Endometrial microvascular endothelial cells (primary cell): ENCODE measurements around the gene ZFP92. TPM values are rescaled to one million over a fixed set of nuclear protein-coding genes. Genes with fewer than 3 reads are reported as not detected.

Experiments
- in situ Hi-C: cut with HindIII; loops from 2 replicates; pipeline ENCODE4 v1.10.0; 2017; ENCODE audit warnings: low sequenced_read_pairs, low pct_unique_long_range_greater_than_20kb; ENCODE audit errors: inconsistent ontology term
- total RNA-seq: library from RNA; depleted of rRNA; stranded (reverse); fragments of >200 nt; gene quantifications from one replicate; pipeline ENCODE4 v1.2.3, GENCODE V29; 2015; ENCODE audit errors: inconsistent ontology term

The ZFP92 gene
- total RNA-seq, 1 donor from 2014 or later, result 1.3 TPM

GRCh38 chrX:153405426-153405825 lies 5.8 kb upstream of the ZFP92 start:
- in situ Hi-C loops, result no loop called here

DNA sequence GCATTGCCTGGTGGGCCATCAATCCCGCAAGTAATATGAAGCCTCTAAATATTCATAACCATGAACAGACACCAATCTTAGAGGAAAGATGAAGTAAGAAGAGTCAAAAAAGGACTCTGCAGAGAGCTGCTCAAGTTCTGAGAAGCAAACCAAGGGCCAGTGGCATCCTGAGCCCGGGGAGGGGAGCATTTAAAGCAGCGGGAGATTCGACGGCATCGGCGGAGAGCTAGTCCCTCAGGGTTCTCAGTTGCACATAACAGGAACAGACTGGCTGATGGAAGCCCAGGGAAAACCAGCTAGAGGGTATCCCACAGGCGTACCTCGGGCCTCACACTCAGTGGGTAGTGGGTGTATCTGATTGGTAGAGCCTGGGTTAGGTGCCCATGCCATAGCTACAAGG lies 5.3 kb upstream of the ZFP92 start:
- in situ Hi-C loops, result no loop called here

DNA sequence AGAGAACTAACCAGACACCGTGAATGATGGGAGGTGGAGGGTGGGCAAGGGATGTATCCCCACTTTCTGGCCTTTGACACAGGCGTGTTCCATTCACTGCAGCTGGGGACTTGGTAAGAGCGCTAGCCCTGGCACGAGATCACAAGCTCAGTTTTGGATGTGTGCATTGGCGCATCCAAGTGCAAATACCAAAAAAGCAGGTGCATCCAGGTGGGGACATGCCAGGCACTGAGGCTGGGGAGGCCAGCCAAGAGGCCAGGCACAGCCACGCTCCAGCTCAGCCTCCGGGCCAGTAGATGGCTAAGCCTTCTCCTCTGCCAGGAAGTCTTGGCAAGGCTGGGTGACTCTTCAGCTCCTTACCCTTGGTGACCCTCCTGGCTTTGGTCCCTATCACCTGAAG lies 4.4 kb upstream of the ZFP92 start:
- in situ Hi-C loops, result no loop called here

GRCh38 chrX:153407736-153408135 lies 3.5 kb upstream of the ZFP92 start:
- in situ Hi-C loops, result no loop called here

DNA sequence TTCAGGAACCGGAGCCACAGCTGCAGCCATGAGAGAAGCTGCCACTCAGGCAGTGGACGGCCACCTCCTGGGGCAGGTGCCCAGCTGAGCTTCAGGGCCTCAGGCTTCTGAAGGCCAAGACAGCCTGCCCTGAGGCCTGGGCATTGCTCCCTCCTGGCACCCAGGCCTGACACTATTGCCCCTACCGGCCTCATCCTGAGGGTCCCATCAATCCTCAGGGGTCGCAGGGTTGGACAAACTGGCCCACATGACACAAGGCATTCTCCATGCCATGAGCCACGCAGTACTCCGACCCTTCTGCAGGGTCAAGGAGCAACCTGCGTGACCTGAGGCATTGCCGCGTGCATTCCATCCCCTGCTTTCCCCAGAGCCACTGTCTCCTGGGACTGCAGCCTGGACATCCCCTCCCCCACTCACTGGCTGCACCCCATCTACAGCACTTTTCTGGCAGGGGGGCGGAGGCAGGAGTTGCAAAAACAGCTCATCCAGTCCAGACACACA lies 3.0 kb upstream of the ZFP92 start:
- in situ Hi-C loops, result no loop called here

- in situ Hi-C loops, result no loop called here
Observed at GRCh38 chrX:153408871-153409351, 2.4 kb upstream of the ZFP92 start.

DNA sequence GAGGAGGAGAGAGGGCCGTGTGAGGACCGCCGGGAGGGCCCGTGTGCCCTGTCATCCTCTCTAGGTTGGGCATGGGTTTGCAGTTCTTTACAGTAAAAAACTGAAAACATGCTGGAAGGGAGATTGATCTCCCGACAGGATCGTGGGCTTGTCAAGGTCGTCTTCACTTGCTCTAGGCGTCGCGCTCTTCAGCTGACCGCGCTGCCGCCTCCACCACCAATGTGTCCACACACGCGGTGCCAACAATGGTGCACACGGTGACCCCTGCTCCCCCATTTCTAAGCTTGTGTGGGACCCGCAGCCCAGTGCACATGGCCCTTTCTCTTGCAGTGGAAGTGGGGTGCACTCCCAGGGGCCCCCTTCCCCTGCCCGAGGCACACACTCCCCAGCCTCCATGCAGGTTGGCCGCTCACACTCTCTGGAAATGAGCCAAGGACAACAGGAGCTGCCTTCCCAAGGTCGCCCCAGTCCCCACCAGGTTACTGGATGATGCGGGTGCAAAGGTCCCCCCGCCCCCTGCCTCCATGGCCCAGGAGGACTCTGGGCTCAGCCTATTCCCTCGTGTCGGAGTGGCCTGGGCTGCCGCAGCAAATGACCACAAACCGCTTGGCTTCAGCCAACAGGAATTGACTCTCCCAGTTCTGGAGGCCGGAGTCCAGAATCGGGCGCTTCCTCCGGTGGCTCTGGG lies 1.7 kb upstream of the ZFP92 start:
- in situ Hi-C loops, result no loop called here

- in situ Hi-C loops, result no loop called here
Observed at GRCh38 chrX:153410373-153410772, 899 bp upstream of the ZFP92 start.

GRCh38 chrX:153410888-153411254 lies 401 bp upstream of the ZFP92 start:
- in situ Hi-C loops, result no loop called here

GRCh38 chrX:153411988-153412574 lies 809 bp downstream of the ZFP92 start:
- in situ Hi-C loops, result no loop called here

- in situ Hi-C loops, result no loop called here
Observed at GRCh38 chrX:153412746-153413720, 1.8 kb downstream of the ZFP92 start.

DNA sequence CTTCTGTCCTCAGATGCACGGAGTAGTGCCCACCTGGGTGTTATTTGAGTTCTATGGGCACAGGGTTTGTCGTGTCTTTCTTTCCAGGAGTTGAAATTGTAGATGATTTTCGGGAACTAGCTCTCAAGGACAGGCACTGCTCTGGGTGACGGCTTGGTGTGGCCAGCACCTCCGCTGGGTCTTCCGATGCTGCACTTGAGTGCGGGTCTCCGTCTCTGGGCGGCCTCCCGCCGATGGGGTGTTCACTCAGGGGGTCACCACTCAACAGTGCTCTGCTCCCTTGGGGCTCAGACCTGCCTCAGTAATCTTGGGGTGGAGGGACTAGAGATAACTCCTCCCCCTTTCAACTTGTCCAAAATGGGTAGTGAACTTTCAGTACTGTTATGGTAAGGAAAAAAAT lies 2.5 kb downstream of the ZFP92 start:
- in situ Hi-C loops, result no loop called here

DNA sequence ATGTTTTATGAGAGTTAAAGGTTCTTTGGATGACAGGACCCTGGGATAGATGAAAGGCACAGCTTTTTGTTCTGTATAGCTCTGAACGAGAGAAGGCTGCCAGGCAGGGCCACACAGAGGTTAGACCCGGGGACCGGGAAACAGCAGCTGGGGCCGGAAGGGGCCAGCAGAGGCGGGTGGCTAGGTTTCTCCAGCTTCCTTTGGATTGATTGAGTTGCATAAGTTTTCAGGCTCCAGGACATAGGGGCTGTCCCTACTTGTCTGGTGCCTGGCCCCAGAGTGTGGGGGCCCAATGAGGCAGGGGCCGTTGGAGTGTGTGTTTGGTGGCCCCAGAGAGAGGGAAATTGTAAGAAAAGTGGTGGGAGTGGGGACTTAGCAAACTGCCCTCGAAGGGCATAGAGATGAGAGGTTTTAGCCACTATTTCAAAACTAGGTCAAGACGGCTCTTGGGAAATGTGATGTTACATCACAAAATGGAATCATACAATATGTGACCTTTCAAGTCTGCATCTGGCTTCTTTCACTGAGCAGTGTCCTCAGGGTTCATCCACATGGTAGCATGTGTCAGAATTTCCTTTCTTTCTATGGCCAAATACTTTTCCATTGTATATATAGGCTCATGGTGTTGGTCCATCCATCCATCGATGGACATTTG lies 3.7 kb downstream of the ZFP92 start:
- in situ Hi-C loops, result no loop called here

DNA sequence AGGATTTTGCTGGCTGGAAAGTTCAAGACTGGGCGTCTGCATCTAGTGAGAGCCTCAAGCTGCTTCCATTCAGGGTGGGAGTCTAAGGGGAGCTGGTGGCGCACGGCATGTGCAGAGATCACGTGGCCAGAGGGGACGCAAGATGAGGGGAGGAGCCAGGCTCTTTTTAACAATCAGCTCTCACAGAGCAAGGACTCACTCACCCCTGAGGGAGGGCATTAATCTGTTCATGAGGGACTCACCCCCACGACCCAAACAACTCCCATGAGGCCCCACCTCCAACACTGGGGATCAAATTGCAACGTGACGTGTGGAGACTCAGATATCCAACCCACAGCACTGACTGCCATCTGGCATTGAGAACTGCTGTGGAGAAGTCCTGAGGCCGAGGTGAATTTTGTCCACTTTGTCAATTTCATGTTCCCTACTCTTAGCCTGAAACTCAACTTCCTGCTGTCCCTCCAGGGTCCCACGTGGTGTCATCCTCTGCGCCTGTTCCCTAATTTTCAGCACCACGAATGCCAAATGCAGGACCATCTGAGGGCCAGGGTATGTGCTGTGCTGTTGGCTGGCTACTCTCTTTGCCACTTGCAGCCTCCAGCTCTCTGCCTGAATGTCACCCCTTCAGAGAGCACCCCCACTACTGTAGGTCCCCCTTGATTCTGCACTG lies 5.6 kb downstream of the ZFP92 start:
- in situ Hi-C loops, result no loop called here

DNA sequence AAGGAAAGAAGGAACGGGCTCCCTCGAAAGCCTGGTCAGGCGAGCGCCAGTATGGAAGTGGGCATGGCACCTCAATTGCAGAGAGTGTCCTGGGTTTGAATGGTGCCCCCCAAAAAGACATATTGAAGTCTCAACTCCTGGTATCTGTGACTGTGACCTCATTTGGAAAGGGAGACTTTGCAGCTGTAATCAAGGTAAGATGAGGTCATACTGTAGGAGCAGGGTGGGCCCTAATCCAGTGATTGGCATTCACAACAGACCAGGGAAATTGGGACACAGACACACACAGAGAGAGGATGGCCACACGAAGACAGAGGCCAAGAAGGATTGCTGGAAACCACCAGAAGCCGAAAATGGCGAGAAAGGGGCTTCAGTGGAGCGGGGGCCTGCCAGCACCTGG lies 6.4 kb downstream of the ZFP92 start:
- in situ Hi-C loops, result no loop called here

DNA sequence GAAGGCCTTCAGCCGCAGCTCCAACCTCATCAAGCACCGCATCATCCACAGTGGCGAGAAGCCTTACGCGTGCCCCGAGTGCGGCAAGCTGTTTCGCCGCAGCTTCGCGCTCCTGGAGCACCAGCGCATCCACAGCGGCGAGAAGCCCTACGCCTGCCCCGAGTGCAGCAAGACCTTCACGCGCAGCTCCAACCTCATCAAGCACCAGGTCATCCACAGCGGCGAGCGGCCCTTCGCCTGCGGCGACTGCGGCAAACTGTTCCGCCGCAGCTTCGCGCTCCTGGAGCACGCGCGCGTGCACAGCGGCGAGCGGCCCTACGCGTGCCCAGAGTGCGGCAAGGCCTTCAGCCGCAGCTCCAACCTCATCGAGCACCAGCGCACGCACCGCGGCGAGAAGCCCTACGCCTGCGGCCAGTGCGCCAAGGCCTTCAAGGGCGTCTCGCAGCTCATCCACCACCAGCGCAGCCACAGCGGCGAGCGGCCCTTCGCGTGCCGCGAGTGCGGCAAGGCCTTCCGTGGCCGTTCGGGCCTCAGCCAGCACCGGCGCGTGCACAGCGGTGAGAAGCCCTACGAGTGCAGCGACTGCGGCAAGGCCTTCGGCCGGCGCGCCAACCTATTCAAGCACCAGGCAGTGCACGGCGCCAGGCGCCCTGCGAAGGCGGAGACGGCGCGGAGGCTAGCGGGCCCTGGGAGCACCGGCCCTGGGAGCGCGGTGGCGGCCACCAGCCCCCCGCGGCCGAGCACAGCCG lies 9.8 kb downstream of the ZFP92 start:
- in situ Hi-C loops, result no loop called here

DNA sequence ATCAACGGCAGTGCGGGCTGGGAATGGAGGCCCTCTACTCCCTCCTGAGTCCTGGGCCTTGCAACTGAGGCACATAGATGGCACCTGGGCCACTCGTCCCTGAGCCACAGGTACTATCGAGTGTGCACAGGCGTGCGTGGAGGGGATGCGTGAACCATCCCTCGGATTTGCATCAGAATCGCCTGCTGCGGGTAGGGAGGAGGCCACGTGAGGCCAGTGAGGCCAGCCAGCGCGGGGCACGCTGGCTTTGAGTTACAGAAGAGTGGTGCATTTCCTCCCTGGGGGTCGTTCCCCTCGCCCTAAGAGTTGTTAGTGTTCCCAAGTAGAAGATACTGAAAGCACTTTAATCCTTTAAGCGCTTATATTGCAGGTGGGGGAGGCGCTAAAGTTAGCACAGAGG lies 10.6 kb downstream of the ZFP92 start:
- in situ Hi-C loops, result no loop called here

DNA sequence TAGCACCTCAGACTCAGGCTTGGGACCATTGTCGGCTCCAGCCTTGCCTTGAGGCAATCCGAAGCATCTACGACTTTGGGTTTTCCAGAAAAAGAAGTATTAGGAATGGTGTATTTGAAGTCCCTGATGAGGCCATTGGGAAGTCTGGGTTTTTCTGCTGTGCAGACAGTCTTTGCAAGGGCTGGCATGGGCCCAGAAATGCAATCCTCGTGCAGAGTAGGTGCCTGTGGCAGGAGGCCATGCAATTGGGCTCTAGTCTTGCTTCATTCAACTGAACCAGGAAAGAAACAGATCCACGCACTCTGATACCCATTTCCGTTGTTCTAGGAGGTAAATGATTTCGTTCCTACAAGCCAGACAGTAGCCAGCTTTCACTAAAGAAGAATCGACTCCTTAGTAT lies 12.4 kb downstream of the ZFP92 start:
- in situ Hi-C loops, result no loop called here
